Stomach (tissue), 9 donors: ENCODE measurements around the gene AMPD3. TPM values are rescaled to one million over a fixed set of nuclear protein-coding genes. Genes with fewer than 3 reads are reported as not detected.

ENCODE experiments used
- DNase-seq, 2 donors: peaks; one replicate each; pipeline versions ENCODE4 v3.0.0 to v3.0.0-alpha.2; 2013 to 2019
- H3K27ac ChIP-seq, 5 donors: fragments of 200-600 bp in 4 of 5; sonication (generic) in 4 of 5; one replicate each; pipeline ENCODE4 v1.5.1; 2013 to 2019; ENCODE audit warnings: mild to moderate bottlenecking in 1 of 5, moderate library complexity in 1 of 5
- H3K27me3 ChIP-seq, 3 donors: fragments of 200-600 bp; sonication (generic); one replicate each; pipeline ENCODE4 v1.5.1; 2017 to 2019; ENCODE audit warnings: mixed run types in 1 of 3
- H3K36me3 ChIP-seq, 4 donors: fragments of 200-600 bp; sonication (generic); 1 replicate in 3 of 4; 2 replicates in 1 of 4; pipeline ENCODE4 v1.5.1; 2016 to 2019
- H3K4me1 ChIP-seq, 4 donors: fragments of 200-600 bp; sonication (generic); one replicate each; pipeline ENCODE4 v1.5.1; 2016 to 2019
- H3K4me3 ChIP-seq, 4 donors: fragments of 200-600 bp; sonication (generic) in 3 of 4; one replicate each; pipeline ENCODE4 v1.5.1; 2016 to 2019; ENCODE audit warnings: mild to moderate bottlenecking in 1 of 4
- H3K9me3 ChIP-seq, 4 donors: fragments of 200-600 bp; sonication (generic); one replicate each; pipeline ENCODE4 v1.5.1; 2016 to 2019
- CTCF ChIP-seq, 7 experiments: fragments of 450-650 bp in 4 of 7; fragments of 200-600 bp in 3 of 7; sonication (generic) in 3 of 7; IDR thresholded peaks; one replicate each; pipeline ENCODE4 v1.5.1; 2016 to 2019; ENCODE audit warnings: antibody characterized with exemption in 7 of 7, control low read depth in 2 of 7, mild to moderate bottlenecking in 1 of 7
- EP300 ChIP-seq: sonication (generic); formaldehyde crosslinking; IDR thresholded peaks from one replicate; pipeline ENCODE4 v1.6.1; 2017; ENCODE audit warnings: antibody characterized with exemption
- POLR2A ChIP-seq, 4 donors: fragments of 450-650 bp; IDR thresholded peaks; one replicate each; pipeline ENCODE4 v1.6.1; 2016; ENCODE audit warnings: antibody characterized with exemption in 4 of 4, control low read depth in 2 of 4, mild to moderate bottlenecking in 1 of 4, moderate library complexity in 1 of 4
- POLR2AphosphoS5 ChIP-seq, 3 donors: sonication (generic); formaldehyde crosslinking; IDR thresholded peaks; one replicate each; pipeline ENCODE4 v1.6.1; 2016; ENCODE audit warnings: antibody characterized with exemption in 3 of 3
- WGBS, 5 donors: extraction: QIAGEN DNeasy Blood & Tissue Kit in 3 of 5; methylation state at CpG; one replicate each; pipeline versions ENCODE4 v1.1.5 to v1.1.7; 2013 to 2018; 5-methylcytosine and 5-hydroxymethylcytosine counted together
- intact Hi-C: fragments of 100-400 bp; cut with DNase I; formaldehyde crosslinking; loops from one replicate; pipeline ENCODE4 v1.15.1; 2023; ENCODE audit warnings: low total_unique reads
- polyA plus RNA-seq, 3 donors: library from polyadenylated mRNA; stranded (reverse); fragments of 200-250 nt; gene quantifications; one replicate each; pipeline ENCODE4 v1.2.3, GENCODE V29; 2013
- total RNA-seq, 5 donors: library from RNA; depleted of rRNA; stranded (reverse); fragments of >200 nt; gene quantifications; one replicate each; pipeline versions ENCODE4 v1.1.0 to v1.2.3, GENCODE V29; 2014 to 2016
- donor health status: healthy with polysubstance abuse.
- donor health status: Bipolar disorder and iron deficiency.
- donor health status: healthy.

AMPD3 gene
- total and polyA plus RNA-seq, 8 donors, result 4.1 to 20.4 (median 8.5) TPM

DNA sequence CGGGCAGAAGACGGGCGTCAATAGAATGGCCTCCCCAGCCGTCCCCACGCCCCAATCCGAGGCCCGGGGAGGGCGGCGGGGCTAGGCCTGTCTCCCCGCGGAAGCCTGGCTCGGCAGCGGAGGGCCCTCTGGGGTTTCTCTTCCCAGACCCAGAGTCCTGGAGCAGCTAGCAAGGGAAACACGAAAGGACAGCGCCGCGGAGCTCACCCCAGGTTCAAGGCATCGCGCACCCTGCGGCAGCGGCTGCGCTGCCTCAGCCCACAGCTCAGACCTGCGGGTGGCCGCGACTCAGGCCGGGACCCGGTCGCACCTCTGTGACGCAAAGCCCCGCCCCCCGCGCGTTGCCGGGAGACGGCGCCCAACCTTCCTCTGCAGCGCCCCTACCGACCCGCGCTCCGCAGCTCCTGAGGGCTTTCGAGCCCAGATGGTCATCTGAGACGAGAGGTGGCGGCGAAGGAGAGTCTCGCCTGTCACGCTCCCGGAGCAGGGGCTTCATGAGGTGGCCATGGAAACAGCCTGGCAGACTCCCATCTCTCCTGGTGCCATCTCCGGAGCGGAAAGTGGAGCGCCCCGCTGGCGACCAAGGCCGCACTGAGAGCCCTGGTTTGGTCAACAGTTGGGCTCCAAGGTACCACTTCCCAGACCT, 86.0 kb downstream of the AMPD3 start, which contains the start of gene RNF141:
Gene RNF141, minus strand, starts transcription at position 273 of the 646 bp plus-strand sequence. CDS start 7,029 bp downstream, outside the sequence.
- 0 to 3% (median 1%) methylated on average over 16 to 54 of the region's 54 CpGs for WGBS, 5 donors
- peak within 1 kb of the TSS; percentile 70 to 87 (median 80) for H3K4me3 ChIP-seq
- peaks cover 3 to 23% (median 16%) of the 10 kb centered on the region in 4 donors for H3K4me1 ChIP-seq
- no peaks in the 10 kb centered on the region for H3K9me3 ChIP-seq
- no peaks in the 10 kb centered on the region for H3K36me3 ChIP-seq
- TF ChIP-seq POLR2A (IDR thresholded peaks at IDR 0.05) (peak in 2 of 4 donors; percentile 63 to 77), CTCF (IDR thresholded peaks at IDR 0.05) (peak in 5 of 7 experiments; percentile 60 to 85 (median 79)), EP300 (no peak), POLR2AphosphoS5 (IDR thresholded peaks at IDR 0.05) (peak; percentile 94 to 98 (median 98))
- intact Hi-C loops, result no loop called here
- peak within 1 kb of the TSS; percentile 89 to 96 (median 95) for H3K27ac ChIP-seq
- no peaks in the 10 kb centered on the region for H3K27me3 ChIP-seq
- peak; percentile 97 to 98 for DNase-seq

DNA sequence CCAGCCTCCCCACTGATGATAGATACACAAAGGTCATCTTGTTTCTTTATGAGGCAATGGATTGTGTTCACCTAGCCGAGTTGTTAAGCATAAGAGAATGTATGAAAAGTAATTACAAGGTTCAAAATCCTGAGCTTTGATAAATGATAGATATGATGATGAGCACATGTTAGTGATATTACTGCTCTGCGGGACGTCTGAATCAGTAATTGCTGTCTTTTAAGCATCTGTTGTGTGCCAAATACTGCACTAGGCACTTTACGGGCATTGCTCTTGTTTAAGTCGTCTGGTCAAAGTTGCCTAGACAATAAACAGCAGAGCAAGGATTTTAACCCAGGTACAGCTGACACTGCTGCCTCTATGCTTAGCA, 86.5 kb downstream of the AMPD3 start:
- Histone ChIP-seq H3K36me3 (no peaks in the 10 kb centered on the region), H3K4me1 (peaks cover 3 to 23% (median 16%) of the 10 kb centered on the region in 4 donors), H3K4me3 (peak overlapping the region; percentile 70 to 87 (median 80)), H3K27me3 (no peaks in the 10 kb centered on the region), H3K9me3 (no peaks in the 10 kb centered on the region), H3K27ac (peak overlapping the region in 4 of 5 donors; percentile 89 to 96 (median 94))
- no peak for TF ChIP-seq CTCF (IDR thresholded peaks at IDR 0.05)
- no peak for TF ChIP-seq POLR2AphosphoS5 (IDR thresholded peaks at IDR 0.05)
- no peak for TF ChIP-seq EP300
- no peak for TF ChIP-seq POLR2A (IDR thresholded peaks at IDR 0.05)
- 47 to 52% (median 47%) methylated on average over 5 of the region's 5 CpGs for WGBS, 5 donors
- intact Hi-C loops, result no loop called here
- DNase-seq, result no peak

GRCh38 chr11:10542776-10543175, 87.7 kb downstream of the AMPD3 start:
- H3K27ac ChIP-seq, result no peak overlapping the region

GRCh38 chr11:10543782-10544181, 88.7 kb downstream of the AMPD3 start:
- Histone ChIP-seq H3K4me3 (no peak overlapping the region), H3K27ac (no peak overlapping the region), H3K36me3 (no peaks in the 10 kb centered on the region), H3K9me3 (no peaks in the 10 kb centered on the region), H3K27me3 (no peaks in the 10 kb centered on the region), H3K4me1 (peaks cover 3 to 22% (median 16%) of the 10 kb centered on the region in 4 donors)
- intact Hi-C loops, result no loop called here
- TF ChIP-seq EP300, result no peak
- no peak for TF ChIP-seq POLR2AphosphoS5 (IDR thresholded peaks at IDR 0.05)
- no peak for TF ChIP-seq CTCF (IDR thresholded peaks at IDR 0.05)
- no peak for TF ChIP-seq POLR2A (IDR thresholded peaks at IDR 0.05)
- WGBS, 5 donors, result 94 to 98% (median 96%) methylated on average over 13 to 14 of the region's 14 CpGs
- DNase-seq, result no peak

More at GRCh38 chr11:10542776-10543175, 87.7 kb downstream of the AMPD3 start:
- peaks cover 3 to 23% (median 16%) of the 10 kb centered on the region in 4 donors for H3K4me1 ChIP-seq
- no peak overlapping the region for H3K4me3 ChIP-seq
- 93 to 96% (median 95%) methylated on average over 3 of the region's 3 CpGs for WGBS, 5 donors
- no peak for DNase-seq
- intact Hi-C loops, result no loop called here
- TF ChIP-seq POLR2AphosphoS5 (IDR thresholded peaks at IDR 0.05) (no peak), CTCF (IDR thresholded peaks at IDR 0.05) (no peak), POLR2A (IDR thresholded peaks at IDR 0.05) (no peak), EP300 (no peak)
- H3K36me3 ChIP-seq, result no peaks in the 10 kb centered on the region
- no peaks in the 10 kb centered on the region for H3K9me3 ChIP-seq
- no peaks in the 10 kb centered on the region for H3K27me3 ChIP-seq
